H1 (cell line): Measurements from ENCODE around the gene CFAP54. TPM values are rescaled to one million over a fixed set of nuclear protein-coding genes. Genes with fewer than 3 reads are reported as not detected.

Source experiments
- CHD7 ChIP-seq: fragments of 300-600 bp; sonication (generic); IDR thresholded peaks from 2 replicates; pipeline ENCODE4 v1.7.1; 2012; ENCODE audit warnings: low read length, moderate library complexity, mild to moderate bottlenecking, inconsistent platforms; ENCODE audit not compliant: insufficient replicate concordance
- RNF2 ChIP-seq: fragments of 200-900, 300-1000 bp; sonication (generic); IDR thresholded peaks from 2 replicates; pipeline ENCODE4 v1.7.1; 2016; ENCODE audit warnings: borderline replicate concordance, low read depth, mild to moderate bottlenecking, antibody characterized with exemption, low read length; ENCODE audit not compliant: poor library complexity, severe bottlenecking; ENCODE audit errors: missing control alignments
- SIRT6 ChIP-seq: IDR thresholded peaks from one replicate; pipeline ENCODE4 v1.7.1; 2012; ENCODE audit warnings: low read length, inconsistent platforms
- SP1 ChIP-seq: IDR thresholded peaks from 2 replicates; pipeline ENCODE4 v1.6.1; 2011; ENCODE audit warnings: low read depth, low read length
- TEAD4 ChIP-seq: IDR thresholded peaks from 2 replicates; pipeline ENCODE4 v1.6.1; 2012; ENCODE audit warnings: low read depth, low read length, inconsistent platforms, mixed read lengths
- polyA plus RNA-seq, 7 experiments: library from polyadenylated mRNA; depleted of rRNA in 3 of 7; stranded (reverse) in 5 of 7; unstranded in 2 of 7; fragments of >200 nt in 5 of 7; fragments of 200-250 nt in 2 of 7; gene quantifications; 1 replicate in 5 of 7; 2 replicates in 1 of 7; 4 replicates in 1 of 7; pipeline versions ENCODE4 v1.2.1 to v1.2.3, GENCODE V29; 2011 to 2013; ENCODE audit warnings: missing spikeins in 2 of 7, mixed read lengths in 2 of 7
- total RNA-seq: library from RNA; stranded (reverse); fragmentation: NEBNext Ultra II Directional; extraction: Animal tissue kit (Norgen Biotek cat#: 25700); gene quantifications from 2 replicates; pipeline ENCODE4 v1.2.1, GENCODE V29; 2021

CFAP54 gene
- total and polyA plus RNA-seq, 2 of the 8 experiments (the other 6 are each of a cell fraction or from before 2014, with no cell fraction given), result 0.17 to 0.33 TPM

DNA sequence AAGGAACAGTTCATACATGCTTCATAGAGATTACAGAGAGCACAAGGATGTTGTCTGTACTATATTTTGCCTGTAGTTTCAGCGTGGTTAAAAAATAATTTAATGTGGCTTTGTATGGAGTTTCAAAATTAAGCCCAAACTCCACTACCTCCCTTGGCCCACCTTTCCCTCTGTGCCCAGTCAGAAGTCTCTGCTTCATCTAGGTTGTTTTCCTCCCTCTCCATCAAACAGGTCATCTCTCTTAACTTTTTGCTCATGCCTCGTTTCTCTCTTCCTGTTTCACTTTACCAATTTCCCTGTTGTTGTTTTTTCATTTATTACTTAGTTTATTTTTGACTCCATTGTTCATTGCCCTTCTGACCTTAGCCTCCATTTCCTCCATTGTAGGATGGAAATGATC is 322.8 kb downstream of the CFAP54 start (continued):
- TF ChIP-seq CHD7, result no peak
- no peak for TF ChIP-seq TEAD4
- no peak for TF ChIP-seq RNF2
- TF ChIP-seq SP1, result no peak
- no peak for TF ChIP-seq SIRT6
